Measurements from ENCODE around the gene IRX1.

Gene IRX1

GRCh38 chr5:3650868-3651267, 55.2 kb downstream of the IRX1 start:
- Histone ChIP-seq H3K27me3 (ENCODE audit: insufficient read depth, low read depth) (no peaks in the 10 kb centered on the region), H3K4me3 (IDR thresholded peaks at IDR 0.05; ENCODE audit: insufficient read depth, low read depth, low read length) (no peak overlapping the region), H4K20me1 (ENCODE audit: insufficient read depth) (no peaks in the 10 kb centered on the region), H3K4me2 (no peak overlapping the region), H3K36me3 (ENCODE audit: insufficient read depth) (no peaks in the 10 kb centered on the region), H3K79me2 (ENCODE audit: insufficient read depth, low read depth) (no peaks in the 10 kb centered on the region), H2AFZ (ENCODE audit: low read depth) (no peak overlapping the region), H3K4me1 (ENCODE audit: low read depth, poor library complexity, severe bottlenecking) (no peaks in the 10 kb centered on the region), H3K9ac (no peak overlapping the region), H3K27ac (no peak overlapping the region)
- TF ChIP-seq CTCF (conservative IDR thresholded peaks at IDR 0.05; ENCODE audit: low read depth, low read length): no peak

Measured in KMS-11 (cell line).